ENCODE data around the gene ADAM15. TPM values are rescaled to one million over a fixed set of nuclear protein-coding genes. Genes with fewer than 3 reads are reported as not detected.

The ADAM15 gene
- total RNA-seq, 1 donor from 2014 or later = 163 TPM

- H3K4me3 ChIP-seq = no peak overlapping the region
- H3K27me3 ChIP-seq = no peaks in the 10 kb centered on the region
- no peak for DNase-seq
- H3K4me1 ChIP-seq = peaks cover 29% of the 10 kb centered on the region
- H3K9me3 ChIP-seq = no peaks in the 10 kb centered on the region
- peaks cover 21% of the 10 kb centered on the region for H3K36me3 ChIP-seq
- no peak for TF ChIP-seq CTCF (IDR thresholded peaks at IDR 0.05)
- no peak for ATAC-seq
- intact Hi-C loops (cut with DNase I) = no loop called here
- no peak overlapping the region for H3K27ac ChIP-seq
These were observed 31.5 kb upstream of the ADAM15 start for GRCh38 chr1:155019377-155020245.

GRCh38 chr1:155022136-155022926 is 28.8 kb upstream of the ADAM15 start:
- H3K9me3 ChIP-seq = no peaks in the 10 kb centered on the region
- no peak for ATAC-seq
- H3K27me3 ChIP-seq = no peaks in the 10 kb centered on the region
- H3K4me1 ChIP-seq = peaks cover 18% of the 10 kb centered on the region
- H3K4me3 ChIP-seq = no peak overlapping the region
- intact Hi-C loops (cut with DNase I) = no loop called here
- DNase-seq = no peak
- H3K36me3 ChIP-seq = no peaks in the 10 kb centered on the region
- H3K27ac ChIP-seq = no peak overlapping the region
- no peak for TF ChIP-seq CTCF (IDR thresholded peaks at IDR 0.05)

- no peaks in the 10 kb centered on the region for H3K27me3 ChIP-seq
- peak; percentile 65 for ATAC-seq
- H3K4me1 ChIP-seq = peaks cover 12% of the 10 kb centered on the region
- no peak for DNase-seq
- no peaks in the 10 kb centered on the region for H3K36me3 ChIP-seq
- intact Hi-C loops (cut with DNase I) = no loop called here
- H3K9me3 ChIP-seq = no peaks in the 10 kb centered on the region
- no peak overlapping the region for H3K4me3 ChIP-seq
- no peak for TF ChIP-seq CTCF (IDR thresholded peaks at IDR 0.05)
- H3K27ac ChIP-seq = no peak overlapping the region
These were observed 28.2 kb upstream of the ADAM15 start for GRCh38 chr1:155022927-155023236.

GRCh38 chr1:155023627-155024026 is 27.5 kb upstream of the ADAM15 start:
- Histone ChIP-seq H3K4me3 (no peak overlapping the region), H3K27me3 (no peaks in the 10 kb centered on the region), H3K36me3 (no peaks in the 10 kb centered on the region), H3K27ac (no peak overlapping the region), H3K9me3 (no peaks in the 10 kb centered on the region), H3K4me1 (peaks cover 5% of the 10 kb centered on the region)
- no peak for TF ChIP-seq CTCF (IDR thresholded peaks at IDR 0.05)
- DNase-seq (no peak), ATAC-seq (no peak)
- intact Hi-C loops (cut with DNase I) = no loop called here

GRCh38 chr1:155024315-155024714 is 26.8 kb upstream of the ADAM15 start:
- Histone ChIP-seq H3K36me3 (no peaks in the 10 kb centered on the region), H3K27ac (no peak overlapping the region), H3K4me3 (no peak overlapping the region), H3K4me1 (no peaks in the 10 kb centered on the region), H3K27me3 (no peaks in the 10 kb centered on the region), H3K9me3 (no peaks in the 10 kb centered on the region)
- intact Hi-C loops (cut with DNase I) = no loop called here
- ATAC-seq = no peak
- TF ChIP-seq CTCF (IDR thresholded peaks at IDR 0.05) = no peak
- DNase-seq = no peak

Data from upper lobe of right lung (tissue), 1 donor.